ENCODE data around the gene PIAS4.

- TF ChIP-seq EZH2phosphoT487 (IDR thresholded peaks at IDR 0.05; ENCODE audit: insufficient read depth, low read depth) (no peak), EZH2 (IDR thresholded peaks at IDR 0.05; ENCODE audit: insufficient read depth, poor library complexity, severe bottlenecking) (no peak)
These were observed 41.9 kb downstream of the PIAS4 start for GRCh38 chr19:4049432-4049831.
